HepG2 (cell line): ENCODE measurements around the gene ANKRD12. TPM values are rescaled to one million over a fixed set of nuclear protein-coding genes. Genes with fewer than 3 reads are reported as not detected.

Experiments
- IRX3 ChIP-seq: sonication (generic); formaldehyde crosslinking; IDR thresholded peaks from 2 replicates; pipeline ENCODE4 v1.8.1; 2023; ENCODE audit warnings: mild to moderate bottlenecking, low read depth, missing genetic modification reagents, borderline replicate concordance
- MBD4 ChIP-seq: IDR thresholded peaks from 2 replicates; pipeline ENCODE4 v1.6.1; 2012; ENCODE audit warnings: low read length, inconsistent platforms, borderline replicate concordance
- MEIS2 ChIP-seq: sonication (generic); formaldehyde crosslinking; IDR thresholded peaks from 2 replicates; pipeline ENCODE4 v1.9.0; 2021; ENCODE audit warnings: mild to moderate bottlenecking, missing genetic modification reagents
- PHF21A ChIP-seq: sonication (generic); formaldehyde crosslinking; IDR thresholded peaks from 2 replicates; pipeline ENCODE4 v1.5.0; 2020; ENCODE audit warnings: mild to moderate bottlenecking, missing genetic modification reagents
- PRDM4 ChIP-seq: sonication (generic); formaldehyde crosslinking; IDR thresholded peaks from 2 replicates; pipeline ENCODE4 v1.9.0; 2021; ENCODE audit warnings: missing genetic modification reagents, borderline replicate concordance
- RNF2 ChIP-seq: fragments of 450-650 bp; conservative IDR thresholded peaks from 2 replicates; pipeline ENCODE4 v1.6.1; 2016; ENCODE audit warnings: low read depth
- SIX1 ChIP-seq: sonication (generic); formaldehyde crosslinking; IDR thresholded peaks from 2 replicates; pipeline ENCODE4 v1.4.0; 2020; ENCODE audit warnings: missing genetic modification reagents, borderline replicate concordance
- ZNF230 ChIP-seq: sonication (generic); formaldehyde crosslinking; IDR thresholded peaks from 2 replicates; pipeline ENCODE4 v1.4.0; 2020; ENCODE audit warnings: mild to moderate bottlenecking, missing genetic modification reagents
- ZNF407 ChIP-seq: sonication (generic); formaldehyde crosslinking; IDR thresholded peaks from one replicate; pipeline ENCODE4 v1.5.1; 2020; ENCODE audit warnings: mild to moderate bottlenecking, missing genetic modification reagents; ENCODE audit errors: not compliant biosample characterization
- ZNF724P ChIP-seq: sonication (generic); formaldehyde crosslinking; IDR thresholded peaks from 2 replicates; pipeline ENCODE4 v1.8.0; 2022; ENCODE audit warnings: missing genetic modification reagents, borderline replicate concordance
- ZNF747 ChIP-seq: sonication (generic); formaldehyde crosslinking; IDR thresholded peaks from 2 replicates; pipeline ENCODE4 v1.8.1; 2023; ENCODE audit warnings: missing genetic modification reagents, mild to moderate bottlenecking, borderline replicate concordance
- ZNF770 ChIP-seq: sonication (generic); formaldehyde crosslinking; IDR thresholded peaks from 2 replicates; pipeline ENCODE4 v1.5.0; 2020; ENCODE audit warnings: mild to moderate bottlenecking, missing genetic modification reagents
- polyA plus RNA-seq, 8 experiments: library from polyadenylated mRNA; depleted of rRNA in 3 of 8; stranded (reverse) in 7 of 8; unstranded in 1 of 8; fragments of >200 nt; fragmentation: Illumina TruSeq in 4 of 8; extraction: Trizol in 4 of 8; gene quantifications; 2 replicates each; pipeline versions ENCODE4 v1.2.1 to v1.2.3, GENCODE V29; 2011 to 2016; ENCODE audit warnings: low read depth in 4 of 8, missing spikeins in 1 of 8, mixed read lengths in 1 of 8; ENCODE audit not compliant: insufficient read depth in 1 of 8
- total RNA-seq, 5 experiments: library from RNA; depleted of rRNA; stranded (reverse); fragments of >200 nt; fragmentation: Illumina TruSeq; extraction: Trizol; gene quantifications; 2 replicates each; pipeline ENCODE4 v1.2.3, GENCODE V29; 2016; ENCODE audit warnings: low read depth in 1 of 5

The ANKRD12 gene
- total and polyA plus RNA-seq, 2 of the 13 experiments (the other 11 are each of a cell fraction or from before 2014, with no cell fraction given), result 6.0 to 23.2 TPM

- TF ChIP-seq PRDM4 (CRISPR knock-in tag) (no peak), PHF21A (CRISPR knock-in tag) (peak; percentile 44; the same call in 1 of the 2 replicates), ZNF724P (CRISPR knock-in tag) (no peak; the same call in 1 of the 2 replicates), ZNF230 (CRISPR knock-in tag) (peak; percentile 80; the same call in 1 of the 2 replicates), MBD4 (no peak), ZNF747 (CRISPR knock-in tag) (peak; percentile 66), SIX1 (CRISPR knock-in tag) (no peak), ZNF407 (CRISPR knock-in tag) (no peak), ZNF770 (CRISPR knock-in tag) (peak; percentile 28; the same call in 1 of the 2 replicates), RNF2 (no peak), MEIS2 (CRISPR knock-in tag) (peak; percentile 25; the same call in 1 of the 2 replicates), IRX3 (CRISPR knock-in tag) (no peak)
Measured at GRCh38 chr18:9136315-9137155, at the start of gene ANKRD12 (continued).
